ENCODE results near the gene CDK2. TPM values are rescaled to one million over a fixed set of nuclear protein-coding genes. Genes with fewer than 3 reads are reported as not detected.

Gene CDK2
- polyA plus RNA-seq, 3 donors = 9.2 to 20.8 (median 16.8) TPM

DNA sequence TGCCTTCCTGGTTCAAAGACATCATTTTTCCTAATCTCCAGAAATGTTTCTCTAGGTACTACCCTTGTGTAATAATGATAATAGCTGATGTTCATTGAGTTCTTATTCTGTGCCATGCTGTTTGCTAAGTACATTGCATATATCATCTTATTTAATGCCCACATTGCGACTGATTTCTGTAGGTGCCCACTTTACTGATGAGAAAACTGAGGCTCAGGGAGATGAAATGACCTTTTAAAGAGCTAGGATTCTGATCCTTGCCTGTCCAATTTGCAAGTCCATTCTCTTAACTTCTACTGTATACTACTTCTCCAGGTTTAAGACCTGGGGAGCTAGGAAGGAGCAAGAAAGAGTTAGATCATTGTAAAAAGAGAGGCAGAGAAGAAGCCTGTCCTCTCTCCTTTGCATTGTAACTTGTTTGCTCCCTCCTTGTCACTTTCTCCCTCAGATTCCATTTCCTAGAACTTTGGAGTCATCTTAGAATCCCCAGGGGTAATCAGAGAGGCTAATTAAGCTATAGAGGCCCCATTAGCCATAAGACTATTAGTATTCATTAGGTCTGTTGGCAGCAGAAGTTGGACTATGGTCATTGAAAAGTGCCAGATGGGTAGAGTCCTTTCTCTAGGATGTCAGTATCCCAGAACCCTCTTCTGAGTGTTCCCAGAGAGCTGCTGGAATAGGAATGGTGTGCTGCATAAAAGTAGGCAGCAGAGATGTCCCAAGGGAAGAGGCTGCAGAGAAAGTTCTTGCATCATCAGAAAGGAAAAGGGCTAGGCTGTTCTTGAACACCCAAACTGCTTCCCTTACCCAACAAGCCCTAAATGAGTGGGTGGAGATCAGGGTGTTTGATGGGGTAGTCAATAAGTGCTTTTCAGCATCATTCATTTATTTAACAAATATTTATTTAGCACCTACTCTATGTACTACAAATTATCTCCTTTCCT, 32.6 kb upstream of the CDK2 start:
- H3K27ac ChIP-seq (ENCODE audit: low read depth, low read length) = no peak overlapping the region
- 93 to 97% (median 96%) methylated on average over 1 of the region's 1 CpG for WGBS, 3 donors

DNA sequence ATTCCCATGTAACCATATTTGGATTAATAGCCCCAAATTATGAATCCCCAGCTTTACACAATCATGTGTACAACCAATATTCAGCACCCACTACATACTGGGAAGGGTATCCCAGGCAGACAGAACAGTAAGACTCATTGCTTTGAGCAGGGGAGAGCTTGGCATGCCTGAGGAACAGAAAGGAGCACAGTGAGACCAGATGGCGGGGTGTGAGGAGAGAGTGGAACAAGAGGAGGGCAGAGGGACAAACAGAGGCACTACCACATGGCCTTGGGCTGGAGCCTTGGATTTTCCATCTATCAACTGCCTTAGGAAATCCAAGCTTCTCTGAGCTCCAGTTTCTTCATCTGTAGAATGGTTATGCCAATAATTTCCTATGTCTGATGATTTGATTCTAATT, 31.9 kb upstream of the CDK2 start:
- no peak overlapping the region for H3K27ac ChIP-seq (ENCODE audit: low read depth, low read length)
- 91 to 100% (median 92%) methylated on average over 1 of the region's 1 CpG for WGBS, 3 donors

DNA sequence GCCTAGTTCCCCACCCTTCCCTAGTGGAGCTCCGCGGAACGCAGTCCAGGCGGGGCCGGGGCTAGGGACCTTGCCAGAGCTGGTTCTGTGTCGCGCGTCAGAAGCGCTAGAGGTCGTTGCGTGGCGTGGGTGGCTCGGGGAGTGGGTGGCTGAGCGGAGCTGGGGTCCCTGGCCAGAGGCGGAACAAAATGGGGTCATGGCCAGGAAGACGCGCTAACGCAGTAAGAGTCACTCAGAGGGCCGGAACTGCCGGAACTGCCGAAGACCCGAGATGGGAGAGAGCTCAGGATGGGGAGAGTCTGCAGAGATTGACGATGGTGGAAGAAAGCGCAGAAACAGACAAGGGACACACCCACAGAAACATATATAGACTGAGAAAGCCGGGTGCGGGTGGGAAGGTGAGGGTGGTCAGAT, 30.9 kb upstream of the CDK2 start:
- 43 to 70% (median 64%) methylated on average over 25 to 26 of the region's 26 CpGs for WGBS, 3 donors
- H3K27ac ChIP-seq (ENCODE audit: low read depth, low read length) = no peak overlapping the region

DNA sequence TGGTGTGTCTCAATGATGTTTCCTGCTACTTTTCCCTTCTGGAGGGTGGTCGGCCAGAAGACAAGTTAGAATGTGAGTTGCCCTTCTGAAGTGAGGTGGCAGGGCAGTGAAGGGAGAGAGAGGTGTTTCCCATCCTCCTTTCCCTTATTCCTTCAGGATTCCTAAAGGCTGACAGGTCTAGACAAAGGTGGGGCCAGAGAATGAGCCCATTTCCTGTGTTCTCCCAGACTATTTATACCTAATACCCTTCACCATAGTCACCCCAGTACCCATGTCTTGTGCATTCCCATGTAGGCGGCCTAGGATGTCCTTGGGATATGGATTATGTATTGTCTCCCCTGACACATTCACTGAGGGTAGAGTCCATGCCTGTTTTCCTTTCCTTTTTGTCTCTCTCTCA, 28.6 kb upstream of the CDK2 start:
- 76 to 84% (median 79%) methylated on average over 2 of the region's 2 CpGs for WGBS, 3 donors
- H3K27ac ChIP-seq (ENCODE audit: low read depth, low read length) = no peak overlapping the region

- no peak overlapping the region for H3K27ac ChIP-seq (ENCODE audit: low read depth, low read length)
Measured at GRCh38 chr12:55938826-55939501, 27.7 kb upstream of the CDK2 start.

GRCh38 chr12:55940065-55940732, 26.4 kb upstream of the CDK2 start:
- H3K27ac ChIP-seq (ENCODE audit: low read depth, low read length) = no peak overlapping the region
- 13 to 17% (median 17%) methylated on average over 18 of the region's 18 CpGs for WGBS, 3 donors

More at GRCh38 chr12:55938826-55939501, 27.7 kb upstream of the CDK2 start:
- WGBS, 3 donors = 92 to 97% (median 92%) methylated on average over 8 of the region's 8 CpGs

GRCh38 chr12:55942055-55942454, 24.6 kb upstream of the CDK2 start:
- whole genome bisulfite sequencing, 3 donors = 90 to 94% (median 91%) methylated on average over 4 of the region's 4 CpGs
- no peak overlapping the region for H3K27ac ChIP-seq (ENCODE audit: low read depth, low read length)

GRCh38 chr12:55942577-55943136, 24.0 kb upstream of the CDK2 start:
- 93 to 96% (median 95%) methylated on average over 1 of the region's 1 CpG for WGBS, 3 donors

DNA sequence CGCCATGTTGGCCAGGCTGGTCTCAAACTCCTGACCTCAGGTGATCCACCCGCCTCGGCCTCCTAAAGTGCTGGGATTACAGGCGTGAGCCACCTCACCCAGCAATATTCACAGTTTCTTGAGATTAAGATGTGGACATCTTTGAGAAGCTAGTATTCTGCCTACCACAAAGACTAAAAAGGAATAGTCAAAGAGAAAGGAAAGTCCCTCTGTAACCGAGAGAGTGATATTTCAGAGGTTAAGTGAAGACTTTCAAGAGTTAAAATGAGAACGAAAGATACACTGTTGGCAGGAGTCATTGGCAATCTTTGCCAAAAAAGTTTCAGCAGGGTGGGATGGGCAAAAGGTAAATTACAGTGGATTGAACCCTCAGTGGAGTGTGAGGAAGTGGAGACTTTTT, 20.1 kb upstream of the CDK2 start:
- H3K27ac ChIP-seq (ENCODE audit: low read depth, low read length) = no peak overlapping the region
- 83 to 86% (median 84%) methylated on average over 6 of the region's 6 CpGs for WGBS, 3 donors

More at GRCh38 chr12:55942577-55943136, 24.0 kb upstream of the CDK2 start:
- H3K27ac ChIP-seq (ENCODE audit: low read depth, low read length) = no peak overlapping the region

DNA sequence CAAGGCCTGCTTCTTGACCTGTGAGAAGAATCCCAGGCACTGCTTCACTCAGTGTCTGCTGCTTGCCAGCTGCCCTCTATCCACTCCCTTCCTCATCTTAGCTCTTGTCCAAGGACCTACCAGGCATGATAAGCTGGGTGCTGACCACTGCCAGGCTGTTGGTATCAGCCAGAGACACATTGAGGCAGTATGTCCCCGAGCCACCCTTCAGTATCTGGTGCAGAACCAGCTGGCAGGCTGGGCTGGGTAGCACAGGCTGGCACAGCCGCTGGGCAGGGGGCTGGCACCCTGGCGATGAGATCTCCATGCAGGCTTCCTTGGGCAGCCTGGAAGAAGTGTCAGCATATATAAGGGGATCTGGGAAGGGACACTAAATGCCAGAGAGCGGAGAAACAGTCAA, 11.3 kb upstream of the CDK2 start:
- H3K27ac ChIP-seq (ENCODE audit: low read depth, low read length) = no peak overlapping the region
- 87 to 95% (median 89%) methylated on average over 4 of the region's 4 CpGs for WGBS, 3 donors

DNA sequence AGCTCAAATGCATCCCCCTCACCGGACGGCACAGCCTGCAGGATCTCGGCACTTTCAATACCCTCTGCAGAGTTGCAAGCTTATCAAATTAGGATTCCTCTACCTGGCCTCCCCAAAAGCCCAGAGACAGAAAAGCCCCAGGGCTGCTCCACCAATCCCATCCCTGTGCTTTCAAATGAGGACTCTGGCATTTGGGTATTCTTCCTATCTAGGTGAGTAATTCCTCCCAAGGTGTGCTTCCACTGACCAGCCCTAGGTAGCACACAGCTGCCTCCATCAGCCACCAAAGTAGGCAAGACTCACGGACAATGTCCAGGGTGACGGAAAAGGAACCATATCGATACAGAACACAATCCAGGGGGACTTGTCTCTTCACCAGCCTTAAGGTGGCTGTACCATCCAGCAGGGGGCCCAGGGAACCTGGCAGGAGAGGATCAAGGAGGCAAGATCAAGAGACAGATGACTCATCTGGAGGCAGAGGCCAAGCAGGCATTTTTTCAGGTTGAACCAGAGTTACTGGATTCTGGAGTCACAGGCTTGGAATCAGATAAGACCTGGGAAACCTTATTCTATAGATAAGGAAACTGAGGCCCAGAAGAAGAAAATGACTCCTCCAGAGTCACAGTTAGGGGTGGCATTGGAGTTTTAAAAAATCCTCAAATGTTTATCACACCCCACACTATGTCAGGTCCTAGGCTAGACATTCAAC, 10.7 kb upstream of the CDK2 start:
- WGBS, 3 donors = 86 to 90% (median 89%) methylated on average over 6 of the region's 6 CpGs
- H3K27ac ChIP-seq (ENCODE audit: low read depth, low read length) = no peak overlapping the region

DNA sequence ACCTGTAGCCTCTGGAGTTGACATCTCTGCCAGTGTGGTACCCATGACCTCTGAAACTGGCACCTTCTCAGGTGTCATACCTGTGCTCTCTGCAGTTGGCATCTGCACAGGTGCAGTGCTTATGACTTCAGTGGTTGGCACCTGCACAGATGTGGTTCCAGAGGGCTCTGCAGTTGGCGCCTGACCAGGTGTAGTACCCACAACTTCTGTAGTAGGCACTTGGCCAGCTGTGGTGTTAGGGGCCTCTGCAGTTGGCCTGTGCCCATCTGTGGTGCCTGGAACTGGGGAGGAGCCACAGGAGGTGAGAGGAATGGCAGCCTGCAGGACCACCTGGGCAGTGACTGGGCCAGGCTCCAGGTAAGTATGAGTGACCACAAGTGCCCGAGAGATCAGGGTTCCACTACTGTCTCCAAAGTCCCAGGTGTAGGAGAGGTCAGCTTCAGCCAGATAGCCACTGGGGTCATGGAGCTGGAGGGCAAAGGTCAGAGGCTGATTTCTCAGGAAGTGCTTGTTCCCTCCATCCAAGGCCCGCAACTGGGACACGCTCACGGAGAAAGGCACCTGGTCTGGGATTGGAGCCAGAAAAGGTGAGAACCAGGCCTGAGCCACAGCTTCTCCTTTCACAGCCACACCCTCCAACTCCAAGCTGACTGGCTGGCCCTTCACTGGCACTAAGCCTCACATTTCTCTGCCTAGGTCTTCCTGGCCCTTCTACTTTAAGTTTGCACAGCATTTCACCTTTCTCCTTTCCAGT, 9.3 kb upstream of the CDK2 start:
- H3K27ac ChIP-seq (ENCODE audit: low read depth, low read length) = no peak overlapping the region
- 35 to 87% (median 84%) methylated on average over 5 of the region's 5 CpGs for WGBS, 3 donors

- no peak overlapping the region for H3K27ac ChIP-seq (ENCODE audit: low read depth, low read length)
- WGBS, 3 donors = 85 to 91% (median 85%) methylated on average over 2 of the region's 2 CpGs
Measured at GRCh38 chr12:55963760-55964159, 2.9 kb upstream of the CDK2 start.

DNA sequence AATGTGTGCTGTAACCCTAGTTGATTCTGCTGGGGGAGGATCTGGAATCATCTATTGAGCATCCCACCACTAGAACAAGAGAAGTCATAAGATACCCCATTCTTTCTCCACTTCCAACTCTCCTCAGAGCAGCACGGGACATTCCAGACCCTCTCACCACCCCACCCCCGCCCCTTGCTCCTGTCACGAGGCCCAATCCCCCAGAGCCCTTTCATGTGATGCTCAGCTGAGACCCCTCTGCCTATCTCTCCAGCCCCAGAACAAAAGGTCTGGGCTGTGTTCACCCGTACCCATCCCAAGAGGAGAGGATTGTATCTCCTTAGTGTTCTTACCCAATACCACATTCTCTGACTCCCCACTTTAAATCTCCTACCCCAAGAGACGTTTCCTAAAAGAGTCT, 1.4 kb upstream of the CDK2 start:
- H3K27ac ChIP-seq (ENCODE audit: low read depth, low read length) = no peak overlapping the region
- 74 to 80% (median 76%) methylated on average over 5 of the region's 5 CpGs for WGBS, 3 donors

DNA sequence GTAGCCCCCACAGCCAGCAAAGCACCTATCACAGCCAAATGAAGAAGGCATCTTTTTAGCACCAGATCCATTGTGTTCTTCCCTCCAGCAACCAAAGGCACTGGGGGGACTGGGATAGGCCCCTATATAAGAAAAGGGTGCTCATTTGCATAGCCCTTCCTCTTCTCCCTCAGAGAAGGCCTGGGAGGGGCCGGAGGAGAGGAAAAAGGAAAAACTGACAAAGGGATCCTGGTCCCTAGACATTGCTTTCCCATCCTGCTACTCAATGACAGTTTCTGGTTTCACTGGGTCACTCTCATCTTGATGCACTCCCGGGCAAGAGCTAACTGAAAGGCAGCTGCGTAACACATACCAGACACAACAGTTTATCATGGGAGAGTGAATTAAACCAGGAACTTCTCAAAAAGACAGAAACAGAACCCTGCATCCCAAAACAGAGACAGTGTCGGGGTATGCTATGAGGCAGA, 656 bp upstream of the CDK2 start, which contains the start of gene PMEL:
Gene PMEL (minus strand): TSS at position 102 of the 467 bp plus-strand sequence. CDS start 31 bp downstream, at position 71.
- no peak within 1 kb of the TSS for H3K27ac ChIP-seq (ENCODE audit: low read depth, low read length)
- 2 to 13% (median 7%) methylated on average over 4 of the region's 4 CpGs for WGBS, 3 donors

DNA sequence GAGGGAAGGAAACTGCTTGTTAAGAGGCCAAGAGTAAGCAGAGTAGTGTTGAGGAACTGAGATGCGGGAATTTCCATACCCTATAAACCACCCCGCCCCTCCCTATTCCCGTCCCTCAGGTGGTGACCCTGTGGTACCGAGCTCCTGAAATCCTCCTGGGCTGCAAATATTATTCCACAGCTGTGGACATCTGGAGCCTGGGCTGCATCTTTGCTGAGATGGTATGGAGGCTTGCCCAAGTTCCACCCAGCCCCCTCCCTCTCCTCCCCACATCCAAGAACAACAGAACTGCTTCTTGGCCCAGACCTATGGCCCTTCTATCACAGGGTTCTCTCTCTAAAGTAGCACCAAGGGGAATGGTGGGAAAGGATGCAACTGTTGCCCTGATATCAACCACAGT, 2.7 kb downstream of the CDK2 start:
- WGBS, 3 donors = 89 to 90% (median 89%) methylated on average over 4 of the region's 4 CpGs
- H3K27ac ChIP-seq (ENCODE audit: low read depth, low read length) = no peak overlapping the region

GRCh38 chr12:55970775-55971174, 4.1 kb downstream of the CDK2 start:
- H3K27ac ChIP-seq (ENCODE audit: low read depth, low read length) = no peak overlapping the region
- WGBS, 3 donors = 80 to 94% (median 85%) methylated on average over 7 of the region's 7 CpGs

Measured in adipose tissue (tissue), 3 donors.